IMR-90 (cell line): ENCODE measurements around the gene SPATA21.

Experiments
- CEBPB ChIP-seq: IDR thresholded peaks from 2 replicates; pipeline ENCODE4 v1.6.1; 2012; ENCODE audit warnings: low read depth, low read length, improper control_type of control experiment
- CTCF ChIP-seq: conservative IDR thresholded peaks from 2 replicates; pipeline ENCODE4 v1.5.1; 2012; ENCODE audit warnings: mild to moderate bottlenecking, low read depth, low read length, improper control_type of control experiment
- POLR2A ChIP-seq: IDR thresholded peaks from 2 replicates; pipeline ENCODE4 v1.6.1; 2012; ENCODE audit warnings: mild to moderate bottlenecking, low read depth, low read length

DNA sequence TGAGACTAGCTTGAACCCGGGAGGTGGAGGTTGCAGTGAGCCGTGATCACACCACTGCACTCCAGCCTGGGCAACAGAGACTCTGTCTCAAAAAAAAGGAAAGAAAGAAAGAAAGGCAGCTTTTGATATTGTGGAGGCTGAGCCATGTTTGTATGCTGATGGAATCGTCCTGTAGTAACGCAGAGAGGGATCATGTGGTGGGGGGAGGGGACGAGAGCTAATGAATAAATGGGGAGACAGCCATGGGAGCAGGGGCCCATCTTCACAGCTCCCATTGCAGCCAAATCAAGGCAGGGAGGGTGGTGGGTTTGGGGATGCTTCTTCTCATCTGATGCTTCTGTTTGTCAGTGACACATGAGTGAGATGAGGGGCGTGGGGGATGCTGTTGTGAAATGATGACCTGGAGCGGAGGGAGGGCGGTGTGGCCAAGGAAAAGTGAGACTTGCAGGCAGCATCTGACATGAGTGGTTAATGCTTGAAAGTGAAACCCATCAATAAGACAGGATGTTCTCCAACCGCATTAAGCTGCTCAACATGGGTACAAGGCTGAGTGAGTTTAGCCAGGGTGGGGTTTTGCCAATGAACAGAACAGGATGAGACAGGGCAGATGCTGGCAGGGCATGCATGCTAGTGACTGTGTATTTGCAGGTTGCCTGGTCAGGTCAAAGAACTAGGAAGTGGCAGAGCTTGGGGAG is 16.7 kb downstream of the SPATA21 start:
- TF ChIP-seq CTCF = no peak
- no peak for TF ChIP-seq POLR2A
- no peak for TF ChIP-seq CEBPB
